ENCODE results near the gene GCLM.

GCLM gene

DNA sequence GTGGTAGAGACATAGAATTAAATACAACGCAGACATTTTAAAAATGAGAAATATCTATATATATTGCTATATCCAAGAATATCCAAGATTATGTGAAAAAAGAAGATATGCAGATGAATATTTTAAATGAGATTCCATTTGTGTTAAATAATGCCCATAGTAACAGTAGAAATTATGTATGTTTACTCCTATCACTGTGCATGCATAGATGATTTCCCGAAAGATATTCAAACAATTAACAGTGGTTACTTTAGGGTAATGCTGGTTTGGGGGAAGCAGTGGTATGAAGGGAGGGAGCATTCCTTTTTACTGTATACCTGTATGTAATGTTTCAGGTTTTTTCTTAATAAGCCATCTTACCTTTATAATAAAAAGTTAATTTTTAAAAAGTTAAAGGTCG, 55.3 kb downstream of the GCLM start:
- no peak for TF ChIP-seq CTCF (IDR thresholded peaks at IDR 0.05)

GRCh38 chr1:93851878-93852277, 57.4 kb downstream of the GCLM start:
- TF ChIP-seq CTCF (IDR thresholded peaks at IDR 0.05), result no peak

GRCh38 chr1:93851327-93851712, 57.9 kb downstream of the GCLM start:
- no peak for TF ChIP-seq CTCF (IDR thresholded peaks at IDR 0.05)

DNA sequence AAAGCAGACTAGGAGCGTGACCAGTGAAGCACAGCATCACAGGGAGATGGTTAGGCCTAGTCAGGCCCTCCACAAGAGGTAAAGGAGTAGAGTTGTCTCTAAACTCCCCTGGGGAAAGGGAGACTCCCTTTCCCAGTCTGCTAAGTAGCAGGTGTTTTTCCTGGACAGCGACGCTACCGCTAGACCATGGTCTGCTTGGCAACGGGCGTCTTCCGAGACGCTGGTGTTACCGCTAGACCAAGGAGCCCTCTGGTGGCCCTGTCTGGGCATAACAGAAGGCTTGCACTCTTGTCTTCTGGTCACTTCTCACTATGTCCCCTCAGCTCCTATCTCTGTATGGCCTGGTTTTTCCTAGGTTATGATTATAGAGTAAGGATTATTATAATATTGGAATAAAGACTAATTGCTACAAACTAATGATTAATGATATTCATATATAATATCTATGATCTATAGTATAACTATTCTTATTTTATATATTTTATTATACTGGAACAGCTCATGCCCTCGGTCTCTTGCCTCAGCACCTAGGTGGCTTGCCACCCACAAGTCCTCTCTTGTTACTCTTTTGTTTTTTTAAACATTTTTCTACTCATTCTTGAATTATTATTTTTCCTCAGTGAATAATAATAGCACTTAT, 58.4 kb downstream of the GCLM start:
- peak; percentile 47; the same call in 1 of the 2 replicates for TF ChIP-seq CTCF (IDR thresholded peaks at IDR 0.05)

- no peak for TF ChIP-seq CTCF (IDR thresholded peaks at IDR 0.05)
Observed at GRCh38 chr1:93848350-93848883, 60.8 kb downstream of the GCLM start.

DNA sequence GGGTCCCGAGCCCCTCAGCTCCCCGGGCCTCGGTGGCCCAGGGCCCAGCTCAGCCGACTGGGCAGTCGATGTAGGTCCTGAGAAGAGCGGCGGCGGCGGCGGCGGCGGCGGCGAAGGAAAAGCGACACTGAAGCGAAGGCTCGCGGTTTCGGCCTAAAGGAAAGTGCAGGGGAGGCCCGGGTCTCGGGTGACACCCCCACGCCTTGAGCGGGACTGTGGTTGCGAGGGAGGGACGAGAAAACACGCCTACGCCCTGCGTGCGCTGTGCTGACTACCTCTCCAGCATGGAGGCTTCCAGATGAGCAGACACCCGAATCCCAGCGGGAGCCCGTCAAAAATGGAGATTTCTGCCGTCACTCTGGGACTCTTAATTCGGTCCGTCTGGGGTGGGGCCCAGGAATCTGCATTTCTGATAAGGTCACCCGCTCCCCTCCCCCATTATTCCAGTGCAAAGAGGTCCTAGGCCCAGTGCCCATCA, 61.4 kb downstream of the GCLM start:
- TF ChIP-seq CTCF (IDR thresholded peaks at IDR 0.05), result no peak

DNA sequence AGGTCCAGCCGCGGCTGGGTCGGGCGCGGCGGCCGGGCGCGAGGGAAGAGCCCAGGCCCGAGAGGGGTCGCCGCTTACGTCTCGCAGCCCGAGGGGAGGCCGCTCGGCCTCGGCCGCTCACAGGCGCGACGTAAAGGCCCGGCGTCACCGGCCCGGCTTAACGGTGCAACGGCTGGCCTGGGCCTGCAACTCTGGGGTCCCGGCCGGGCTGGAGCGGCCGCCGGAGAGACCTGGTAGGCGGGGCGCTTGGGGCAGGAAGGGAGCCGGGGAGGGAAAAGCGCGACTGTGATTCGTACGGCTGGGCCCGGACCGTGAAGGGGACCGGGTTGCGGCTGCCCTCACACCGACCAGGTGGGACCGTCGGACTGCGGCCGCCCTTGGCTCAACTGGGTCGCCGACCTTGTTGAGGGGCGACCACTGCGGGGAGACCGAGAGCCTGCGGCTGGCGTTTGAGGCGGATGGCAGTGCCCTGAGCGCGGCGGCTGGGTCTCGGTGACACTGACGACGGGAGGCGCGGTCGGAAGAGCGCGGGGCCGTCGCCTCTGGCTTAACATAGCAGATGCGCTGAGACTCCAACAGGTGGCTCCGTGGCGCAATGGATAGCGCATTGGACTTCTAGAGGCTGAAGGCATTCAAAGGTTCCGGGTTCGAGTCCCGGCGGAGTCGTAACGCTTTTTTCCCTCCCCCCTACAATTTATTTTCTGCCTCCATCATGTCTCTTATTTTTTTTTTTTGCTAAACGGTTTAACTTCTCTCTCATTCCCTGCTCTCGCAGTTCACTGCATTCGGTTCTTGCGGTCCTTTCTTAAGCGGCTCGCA, 62.0 kb downstream of the GCLM start:
- TF ChIP-seq CTCF (IDR thresholded peaks at IDR 0.05), result no peak

Data from LNCAP (cell line).